ENCODE measurements around the gene GPC5. TPM values are rescaled to one million over a fixed set of nuclear protein-coding genes. Genes with fewer than 3 reads are reported as not detected.

Gene GPC5
- total RNA-seq, 1 donor from 2014 or later, result 2.5 TPM

GRCh38 chr13:92224825-92225224 lies 826.4 kb downstream of the GPC5 start:
- Mint-ChIP-seq H3K4me3 (no peak overlapping the region), H3K27me3 (ENCODE audit: low read depth) (no peaks in the 10 kb centered on the region), H3K4me1 (peaks cover 37% of the 10 kb centered on the region), H3K36me3 (peaks cover 6% of the 10 kb centered on the region), H3K9me3 (peaks cover 19% of the 10 kb centered on the region), H3K27ac (peak overlapping the region; percentile 47)
- TF ChIP-seq CTCF (IDR thresholded peaks at IDR 0.05; ENCODE audit: unreplicated experiment), result no peak
- DNase-seq (ENCODE audit: low spot score in 2 of 2, unreplicated experiment in 2 of 2), result no peak

GRCh38 chr13:92225861-92226260 lies 827.4 kb downstream of the GPC5 start:
- TF ChIP-seq CTCF (IDR thresholded peaks at IDR 0.05; ENCODE audit: unreplicated experiment), result no peak
- H3K9me3 Mint-ChIP-seq, result peaks cover 19% of the 10 kb centered on the region
- H3K4me3 Mint-ChIP-seq, result no peak overlapping the region
- DNase-seq (ENCODE audit: low spot score in 2 of 2, unreplicated experiment in 2 of 2), result no peak
- no peak overlapping the region for H3K27ac Mint-ChIP-seq
- peaks cover 6% of the 10 kb centered on the region for H3K36me3 Mint-ChIP-seq
- peaks cover 37% of the 10 kb centered on the region for H3K4me1 Mint-ChIP-seq
- no peaks in the 10 kb centered on the region for H3K27me3 Mint-ChIP-seq (ENCODE audit: low read depth)

- no peaks in the 10 kb centered on the region for H3K36me3 Mint-ChIP-seq
- H3K27me3 Mint-ChIP-seq (ENCODE audit: low read depth), result no peaks in the 10 kb centered on the region
- no peaks in the 10 kb centered on the region for H3K4me1 Mint-ChIP-seq
- no peak overlapping the region for H3K27ac Mint-ChIP-seq
- no peak for TF ChIP-seq CTCF (IDR thresholded peaks at IDR 0.05; ENCODE audit: unreplicated experiment)
- DNase-seq (ENCODE audit: low spot score in 2 of 2, unreplicated experiment in 2 of 2), result no peak
- no peak overlapping the region for H3K4me3 Mint-ChIP-seq
- H3K9me3 Mint-ChIP-seq, result peaks cover 10% of the 10 kb centered on the region
Measured at GRCh38 chr13:92232871-92233270, 834.5 kb downstream of the GPC5 start.

GRCh38 chr13:92251671-92252210 lies 853.3 kb downstream of the GPC5 start:
- Mint-ChIP-seq H3K27me3 (ENCODE audit: low read depth) (no peaks in the 10 kb centered on the region), H3K27ac (peak overlapping the region; percentile 85), H3K36me3 (no peaks in the 10 kb centered on the region), H3K4me3 (no peak overlapping the region), H3K4me1 (peaks cover 19% of the 10 kb centered on the region), H3K9me3 (no peaks in the 10 kb centered on the region)
- no peak for DNase-seq (ENCODE audit: low spot score in 2 of 2, unreplicated experiment in 2 of 2)
- no peak for TF ChIP-seq CTCF (IDR thresholded peaks at IDR 0.05; ENCODE audit: unreplicated experiment)

- no peaks in the 10 kb centered on the region for H3K9me3 Mint-ChIP-seq
Measured at GRCh38 chr13:92255526-92255925, 857.1 kb downstream of the GPC5 start.

More at GRCh38 chr13:92255526-92255925, 857.1 kb downstream of the GPC5 start:
- no peak overlapping the region for H3K27ac Mint-ChIP-seq
- DNase-seq (ENCODE audit: low spot score in 2 of 2, unreplicated experiment in 2 of 2), result no peak
- no peak overlapping the region for H3K4me3 Mint-ChIP-seq
- H3K27me3 Mint-ChIP-seq (ENCODE audit: low read depth), result no peaks in the 10 kb centered on the region
- H3K4me1 Mint-ChIP-seq, result peaks cover 26% of the 10 kb centered on the region
- H3K36me3 Mint-ChIP-seq, result no peaks in the 10 kb centered on the region
- no peak for TF ChIP-seq CTCF (IDR thresholded peaks at IDR 0.05; ENCODE audit: unreplicated experiment)
